Measurements from ENCODE around the gene C3orf33. TPM values are rescaled to one million over a fixed set of nuclear protein-coding genes. Genes with fewer than 3 reads are reported as not detected.

The C3orf33 gene
- total and polyA plus RNA-seq, 2 of the 13 experiments (the other 11 are each of a cell fraction or from before 2014, with no cell fraction given), result 9.2 to 12.6 TPM

DNA sequence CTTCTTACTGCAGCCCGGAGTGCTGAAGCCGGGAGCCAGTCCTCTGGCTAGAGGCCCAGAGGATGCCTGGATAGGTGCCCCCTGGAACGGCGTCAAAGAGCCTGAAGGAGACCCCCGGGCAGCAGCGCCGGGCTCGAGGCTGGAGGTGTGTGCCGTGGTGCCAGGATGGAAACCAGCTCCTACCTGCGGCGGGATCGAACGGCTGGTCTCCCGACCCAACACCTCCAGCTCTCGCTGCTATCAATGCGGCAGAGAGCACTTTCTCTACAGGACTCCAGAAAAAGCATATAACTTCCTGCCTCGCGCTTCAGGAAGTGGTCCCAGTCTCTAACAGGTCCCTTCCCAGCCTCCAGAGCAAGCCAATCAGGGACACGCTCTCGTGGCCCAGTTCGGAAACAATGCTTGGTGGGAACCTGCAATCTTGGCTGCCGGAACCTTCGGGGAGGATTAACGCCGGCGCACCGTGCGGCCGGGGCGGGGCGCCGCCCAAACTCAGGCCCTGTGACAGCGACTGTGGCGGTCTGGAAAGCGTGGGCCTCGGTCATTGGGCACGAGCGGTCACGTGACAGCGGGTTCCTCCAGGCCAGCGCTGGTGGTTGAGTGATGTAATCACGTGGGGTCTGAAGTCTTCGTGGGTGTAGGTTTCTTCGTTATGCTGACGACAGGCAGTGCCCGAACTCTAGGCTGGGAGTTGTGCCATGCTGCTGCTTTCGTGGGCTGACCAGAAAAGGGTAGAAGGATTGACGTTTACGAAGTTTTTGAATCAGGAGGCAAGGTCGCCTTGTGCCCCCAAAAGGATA, 48.3 kb upstream of the C3orf33 start, which contains the start of gene SLC33A1 (continued):
- TF ChIP-seq, protein P1, sequence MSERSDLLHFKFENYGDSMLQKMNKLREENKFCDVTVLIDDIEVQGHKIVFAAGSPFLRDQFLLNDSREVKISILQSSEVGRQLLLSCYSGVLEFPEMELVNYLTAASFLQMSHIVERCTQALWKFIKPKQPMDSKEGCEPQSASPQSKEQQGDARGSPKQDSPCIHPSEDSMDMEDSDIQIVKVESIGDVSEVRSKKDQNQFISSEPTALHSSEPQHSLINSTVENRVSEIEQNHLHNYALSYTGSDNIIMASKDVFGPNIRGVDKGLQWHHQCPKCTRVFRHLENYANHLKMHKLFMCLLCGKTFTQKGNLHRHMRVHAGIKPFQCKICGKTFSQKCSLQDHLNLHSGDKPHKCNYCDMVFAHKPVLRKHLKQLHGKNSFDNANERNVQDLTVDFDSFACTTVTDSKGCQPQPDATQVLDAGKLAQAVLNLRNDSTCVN (CRISPR knock-in tag; IDR thresholded peaks at IDR 0.05; ENCODE audit: borderline replicate concordance), result peak; percentile 98
- TF ChIP-seq SIN3B (IDR thresholded peaks at IDR 0.05; ENCODE audit: low read length) (peak; percentile 85; the same call in 1 of the 2 replicates), FOXC1 (CRISPR knock-in tag; IDR thresholded peaks at IDR 0.05; ENCODE audit: borderline replicate concordance) (peak; percentile 96), FOXA3 (CRISPR knock-in tag; IDR thresholded peaks at IDR 0.05) (peak; percentile 85), BRD4 (CRISPR knock-in tag; IDR thresholded peaks at IDR 0.05) (no peak; the same call in 1 of the 2 replicates), SIN3A (IDR thresholded peaks at IDR 0.05; ENCODE audit: borderline replicate concordance, low read depth, low read length) (peak; percentile 48; the same call in 1 of the 2 replicates), ZSCAN30 (CRISPR knock-in tag; IDR thresholded peaks at IDR 0.05) (peak; percentile 87; the same call in 1 of the 2 replicates), FOXJ3 (CRISPR knock-in tag; IDR thresholded peaks at IDR 0.05; ENCODE audit: borderline replicate concordance) (peak; percentile 20; the same call in 1 of the 2 replicates), POLR2G (IDR thresholded peaks at IDR 0.05; ENCODE audit: low read depth, low read length) (peak; percentile 86), KDM3A (CRISPR knock-in tag; IDR thresholded peaks at IDR 0.05; ENCODE audit: low read depth) (peak; percentile 99), ZNF484 (CRISPR knock-in tag; IDR thresholded peaks at IDR 0.05; ENCODE audit: borderline replicate concordance, low read depth) (no peak), NFKBIZ (CRISPR knock-in tag; IDR thresholded peaks at IDR 0.05) (0 out of 2 replicates have a peak, but pooled peaks have one; percentile 74), MAZ (IDR thresholded peaks at IDR 0.05; ENCODE audit: borderline replicate concordance, low read depth, low read length) (peak; percentile 86), MAZ (CRISPR knock-in tag; IDR thresholded peaks at IDR 0.05; ENCODE audit: low read depth) (peak; percentile 88), ZNF891 (CRISPR knock-in tag; IDR thresholded peaks at IDR 0.05) (peak; percentile 18; the same call in 1 of the 2 replicates)
- TF ChIP-seq, protein P2, sequence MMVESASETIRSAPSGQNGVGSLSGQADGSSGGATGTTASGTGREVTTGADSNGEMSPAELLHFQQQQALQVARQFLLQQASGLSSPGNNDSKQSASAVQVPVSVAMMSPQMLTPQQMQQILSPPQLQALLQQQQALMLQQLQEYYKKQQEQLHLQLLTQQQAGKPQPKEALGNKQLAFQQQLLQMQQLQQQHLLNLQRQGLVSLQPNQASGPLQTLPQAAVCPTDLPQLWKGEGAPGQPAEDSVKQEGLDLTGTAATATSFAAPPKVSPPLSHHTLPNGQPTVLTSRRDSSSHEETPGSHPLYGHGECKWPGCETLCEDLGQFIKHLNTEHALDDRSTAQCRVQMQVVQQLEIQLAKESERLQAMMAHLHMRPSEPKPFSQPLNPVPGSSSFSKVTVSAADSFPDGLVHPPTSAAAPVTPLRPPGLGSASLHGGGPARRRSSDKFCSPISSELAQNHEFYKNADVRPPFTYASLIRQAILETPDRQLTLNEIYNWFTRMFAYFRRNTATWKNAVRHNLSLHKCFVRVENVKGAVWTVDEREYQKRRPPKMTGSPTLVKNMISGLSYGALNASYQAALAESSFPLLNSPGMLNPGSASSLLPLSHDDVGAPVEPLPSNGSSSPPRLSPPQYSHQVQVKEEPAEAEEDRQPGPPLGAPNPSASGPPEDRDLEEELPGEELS (CRISPR knock-in tag; IDR thresholded peaks at IDR 0.05), result peak; percentile 61; the same call in 1 of the 2 replicates
- TF ChIP-seq, protein P3, sequence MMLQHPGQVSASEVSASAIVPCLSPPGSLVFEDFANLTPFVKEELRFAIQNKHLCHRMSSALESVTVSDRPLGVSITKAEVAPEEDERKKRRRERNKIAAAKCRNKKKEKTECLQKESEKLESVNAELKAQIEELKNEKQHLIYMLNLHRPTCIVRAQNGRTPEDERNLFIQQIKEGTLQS (CRISPR knock-in tag; IDR thresholded peaks at IDR 0.05), result peak; percentile 74
- TF ChIP-seq, protein P4, sequence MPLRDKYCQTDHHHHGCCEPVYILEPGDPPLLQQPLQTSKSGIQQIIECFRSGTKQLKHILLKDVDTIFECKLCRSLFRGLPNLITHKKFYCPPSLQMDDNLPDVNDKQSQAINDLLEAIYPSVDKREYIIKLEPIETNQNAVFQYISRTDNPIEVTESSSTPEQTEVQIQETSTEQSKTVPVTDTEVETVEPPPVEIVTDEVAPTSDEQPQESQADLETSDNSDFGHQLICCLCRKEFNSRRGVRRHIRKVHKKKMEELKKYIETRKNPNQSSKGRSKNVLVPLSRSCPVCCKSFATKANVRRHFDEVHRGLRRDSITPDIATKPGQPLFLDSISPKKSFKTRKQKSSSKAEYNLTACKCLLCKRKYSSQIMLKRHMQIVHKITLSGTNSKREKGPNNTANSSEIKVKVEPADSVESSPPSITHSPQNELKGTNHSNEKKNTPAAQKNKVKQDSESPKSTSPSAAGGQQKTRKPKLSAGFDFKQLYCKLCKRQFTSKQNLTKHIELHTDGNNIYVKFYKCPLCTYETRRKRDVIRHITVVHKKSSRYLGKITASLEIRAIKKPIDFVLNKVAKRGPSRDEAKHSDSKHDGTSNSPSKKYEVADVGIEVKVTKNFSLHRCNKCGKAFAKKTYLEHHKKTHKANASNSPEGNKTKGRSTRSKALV (CRISPR knock-in tag; IDR thresholded peaks at IDR 0.05), result peak; percentile 79; the same call in 1 of the 2 replicates
- TF ChIP-seq, protein P5, sequence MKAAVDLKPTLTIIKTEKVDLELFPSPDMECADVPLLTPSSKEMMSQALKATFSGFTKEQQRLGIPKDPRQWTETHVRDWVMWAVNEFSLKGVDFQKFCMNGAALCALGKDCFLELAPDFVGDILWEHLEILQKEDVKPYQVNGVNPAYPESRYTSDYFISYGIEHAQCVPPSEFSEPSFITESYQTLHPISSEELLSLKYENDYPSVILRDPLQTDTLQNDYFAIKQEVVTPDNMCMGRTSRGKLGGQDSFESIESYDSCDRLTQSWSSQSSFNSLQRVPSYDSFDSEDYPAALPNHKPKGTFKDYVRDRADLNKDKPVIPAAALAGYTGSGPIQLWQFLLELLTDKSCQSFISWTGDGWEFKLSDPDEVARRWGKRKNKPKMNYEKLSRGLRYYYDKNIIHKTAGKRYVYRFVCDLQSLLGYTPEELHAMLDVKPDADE (CRISPR knock-in tag; IDR thresholded peaks at IDR 0.05), result no peak

Data from HepG2 (cell line).